ENCODE data around the gene FOXE1. TPM values are rescaled to one million over a fixed set of nuclear protein-coding genes. Genes with fewer than 3 reads are reported as not detected.

Gene FOXE1
- total RNA-seq, 1 experiment from 2014 or later = 0.82 TPM

DNA sequence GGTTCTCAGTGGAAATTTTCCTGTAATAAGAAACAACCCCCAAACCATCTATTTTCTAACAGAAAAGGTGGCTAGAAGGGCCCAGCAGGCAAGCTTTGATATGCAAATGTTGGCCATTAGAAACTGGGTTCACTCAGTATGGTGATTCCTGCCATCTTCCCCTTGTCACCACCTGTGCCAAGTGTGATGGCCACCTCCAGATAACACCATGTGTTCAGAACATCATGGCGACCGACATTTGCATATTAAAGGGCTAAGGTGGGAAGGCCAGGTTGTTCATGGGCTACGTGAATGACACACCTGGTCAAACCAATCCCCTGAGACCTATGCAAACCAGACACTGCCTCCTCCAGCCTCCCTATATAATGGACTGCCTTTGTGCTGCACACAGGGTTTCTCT is 20.4 kb downstream of the FOXE1 start:
- CTCF ChIA-PET = no interaction called here
- POLR2A ChIA-PET = no interaction called here
- in situ Hi-C loops (cut with HindIII; ENCODE audit: low pct_unique_long_range_greater_than_20kb, low sequenced_read_pairs) = no loop called here
- DNase-seq (ENCODE audit: low read depth, low spot score) = no peak
- no TSS peak for BruUV-seq (replicated peaks)
- Histone ChIP-seq H3K36me3 (ENCODE audit: control insufficient read depth, insufficient read depth, low read length) (no peaks in the 10 kb centered on the region), H3K4me1 (ENCODE audit: control insufficient read depth, insufficient read depth, low read length) (peaks cover 3% of the 10 kb centered on the region; the same call in 1 of the 2 replicates), H3K27me3 (ENCODE audit: control insufficient read depth, insufficient read depth, low read length) (no peaks in the 10 kb centered on the region), H3K9me3 (ENCODE audit: control insufficient read depth, insufficient read depth, low read depth, low read length) (no peaks in the 10 kb centered on the region), H3K27ac (ENCODE audit: low read length) (no peak overlapping the region), H3K4me3 (ENCODE audit: low read depth in 2 of 2, low read length in 2 of 2) (no peak overlapping the region)
- ATAC-seq = no peak
- TF ChIP-seq, protein P1, sequence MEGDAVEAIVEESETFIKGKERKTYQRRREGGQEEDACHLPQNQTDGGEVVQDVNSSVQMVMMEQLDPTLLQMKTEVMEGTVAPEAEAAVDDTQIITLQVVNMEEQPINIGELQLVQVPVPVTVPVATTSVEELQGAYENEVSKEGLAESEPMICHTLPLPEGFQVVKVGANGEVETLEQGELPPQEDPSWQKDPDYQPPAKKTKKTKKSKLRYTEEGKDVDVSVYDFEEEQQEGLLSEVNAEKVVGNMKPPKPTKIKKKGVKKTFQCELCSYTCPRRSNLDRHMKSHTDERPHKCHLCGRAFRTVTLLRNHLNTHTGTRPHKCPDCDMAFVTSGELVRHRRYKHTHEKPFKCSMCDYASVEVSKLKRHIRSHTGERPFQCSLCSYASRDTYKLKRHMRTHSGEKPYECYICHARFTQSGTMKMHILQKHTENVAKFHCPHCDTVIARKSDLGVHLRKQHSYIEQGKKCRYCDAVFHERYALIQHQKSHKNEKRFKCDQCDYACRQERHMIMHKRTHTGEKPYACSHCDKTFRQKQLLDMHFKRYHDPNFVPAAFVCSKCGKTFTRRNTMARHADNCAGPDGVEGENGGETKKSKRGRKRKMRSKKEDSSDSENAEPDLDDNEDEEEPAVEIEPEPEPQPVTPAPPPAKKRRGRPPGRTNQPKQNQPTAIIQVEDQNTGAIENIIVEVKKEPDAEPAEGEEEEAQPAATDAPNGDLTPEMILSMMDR (IDR thresholded peaks at IDR 0.05) = no peak
- no peak for TF ChIP-seq TCF7L2 (IDR thresholded peaks at IDR 0.05; ENCODE audit: low read depth, low read length)
- no peak for TF ChIP-seq SIN3A (IDR thresholded peaks at IDR 0.05; ENCODE audit: borderline replicate concordance, insufficient read depth, low read depth, low read length)
- TF ChIP-seq POLR2AphosphoS5 (IDR thresholded peaks at IDR 0.05; ENCODE audit: low read depth, low read length) = no peak
- no peak for TF ChIP-seq REST (IDR thresholded peaks at IDR 0.05; ENCODE audit: insufficient read depth in 1 of 2, low read depth in 2 of 2, low read length in 1 of 2)
- intact Hi-C loops (cut with micrococcal nuclease; ENCODE audit: unreplicated experiment) = no loop called here

- CTCF ChIA-PET = no interaction called here
- H3K9me3 ChIP-seq (ENCODE audit: control insufficient read depth, insufficient read depth, low read depth, low read length) = no peaks in the 10 kb centered on the region
- no TSS peak for BruUV-seq (replicated peaks)
- in situ Hi-C loops (cut with HindIII; ENCODE audit: low pct_unique_long_range_greater_than_20kb, low sequenced_read_pairs) = no loop called here
- no peak for TF ChIP-seq SIN3A (IDR thresholded peaks at IDR 0.05; ENCODE audit: borderline replicate concordance, insufficient read depth, low read depth, low read length)
- no peak for TF ChIP-seq TCF7L2 (IDR thresholded peaks at IDR 0.05; ENCODE audit: low read depth, low read length)
- no peak for TF ChIP-seq REST (IDR thresholded peaks at IDR 0.05; ENCODE audit: insufficient read depth in 1 of 2, low read depth in 2 of 2, low read length in 1 of 2)
- no peak for TF ChIP-seq POLR2AphosphoS5 (IDR thresholded peaks at IDR 0.05; ENCODE audit: low read depth, low read length)
- TF ChIP-seq, protein P1 (IDR thresholded peaks at IDR 0.05) = no peak
- intact Hi-C loops (cut with micrococcal nuclease; ENCODE audit: unreplicated experiment) = no loop called here
- DNase-seq (ENCODE audit: low read depth, low spot score) (no peak), ATAC-seq (no peak)
- POLR2A ChIA-PET = no interaction called here
- H3K27me3 ChIP-seq (ENCODE audit: control insufficient read depth, insufficient read depth, low read length) = no peaks in the 10 kb centered on the region
- no peak overlapping the region for H3K27ac ChIP-seq (ENCODE audit: low read length)
- H3K4me3 ChIP-seq (ENCODE audit: low read depth in 2 of 2, low read length in 2 of 2) = no peak overlapping the region
- H3K4me1 ChIP-seq (ENCODE audit: control insufficient read depth, insufficient read depth, low read length) = peaks cover 3% of the 10 kb centered on the region; the same call in 1 of the 2 replicates
- H3K36me3 ChIP-seq (ENCODE audit: control insufficient read depth, insufficient read depth, low read length) = no peaks in the 10 kb centered on the region
Measured at GRCh38 chr9:97873882-97874281, 20.9 kb downstream of the FOXE1 start.
